HTR-8/SVneo (cell line): ENCODE data around the gene LRRC55.

Source experiments
- DNase-seq: peaks from one replicate; pipeline ENCODE4 v3.0.0; 2011; ENCODE audit warnings: low spot score, mixed read lengths; ENCODE audit not compliant: insufficient read length
- FAIRE-seq: peaks from 2 replicates; lab custom pipeline; 2011; peaks lifted over from hg19 to GRCh38; lab: Jason Lieb, UNC

Gene LRRC55

DNA sequence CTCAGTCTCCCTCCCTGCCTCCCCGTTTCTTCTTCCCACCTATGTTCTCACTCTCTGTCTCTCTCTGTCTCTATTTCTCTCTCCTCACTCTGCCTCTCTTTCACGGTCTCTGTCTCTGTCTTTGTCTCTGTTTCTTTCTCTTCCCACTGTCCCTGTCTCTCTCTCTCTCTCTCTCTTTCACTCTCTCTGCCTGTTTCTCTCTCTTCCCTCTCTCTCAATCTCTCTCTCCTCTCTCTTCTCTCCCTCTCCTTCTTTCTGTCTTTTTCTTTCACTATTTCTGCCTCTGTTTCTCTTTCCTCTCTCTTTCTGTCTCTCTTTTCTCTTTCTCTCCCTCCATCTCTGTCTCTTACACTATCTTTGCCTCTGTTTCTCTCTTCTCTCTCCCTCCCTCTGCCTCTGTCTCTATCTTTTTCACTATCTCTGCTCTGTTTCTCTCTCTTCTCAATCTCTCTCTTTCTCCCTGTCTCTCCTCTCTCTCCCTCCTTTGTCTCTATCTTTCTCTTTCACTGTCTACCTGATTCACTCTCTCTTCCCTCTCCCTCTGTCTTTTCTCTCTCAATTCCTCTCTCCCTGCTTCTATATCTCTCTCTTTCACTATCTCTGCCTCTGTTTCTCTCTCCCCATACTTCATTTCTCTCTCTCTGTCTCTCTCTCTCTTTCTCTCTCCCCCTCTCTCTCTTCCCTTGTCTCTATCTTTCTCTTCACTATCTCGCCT lies 49.9 kb downstream of the LRRC55 start:
- DNase-seq: no peak
- FAIRE-seq: no peak

GRCh38 chr11:57233702-57234101 lies 51.9 kb downstream of the LRRC55 start:
- FAIRE-seq: no peak
- DNase-seq: no peak

- DNase-seq (no peak), FAIRE-seq (no peak)
Observed at GRCh38 chr11:57235761-57236703, 54.3 kb downstream of the LRRC55 start.

DNA sequence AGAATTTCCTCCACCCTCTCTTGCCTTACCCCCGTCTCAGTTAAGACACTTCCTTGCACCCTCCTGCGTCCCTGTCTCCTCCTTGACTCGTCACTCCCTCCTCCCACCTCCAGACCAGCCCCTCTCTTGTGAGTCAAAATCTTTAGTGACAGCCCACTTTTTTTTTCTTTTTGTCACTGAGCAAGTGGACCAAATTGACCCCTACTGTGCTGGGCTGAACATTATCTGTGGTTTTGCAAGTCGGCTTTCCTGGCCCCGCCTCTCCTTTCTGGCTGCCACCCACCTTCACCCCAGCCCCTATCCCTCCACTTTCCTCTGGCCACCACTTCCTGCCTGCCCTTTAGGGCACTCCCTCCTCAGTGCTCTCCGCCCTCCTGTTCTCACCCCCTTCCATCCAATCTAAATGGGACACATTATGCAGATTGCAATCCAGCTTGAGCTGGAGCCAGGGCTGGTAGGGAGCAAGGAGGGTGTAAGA lies 55.5 kb downstream of the LRRC55 start, which contains the start of gene APLNR:
Gene APLNR, minus strand, starts transcription at position 47 of the 478 bp plus-strand sequence. CDS start 246 bp downstream, outside the sequence.
- DNase-seq: no peak
- FAIRE-seq: no peak

DNA sequence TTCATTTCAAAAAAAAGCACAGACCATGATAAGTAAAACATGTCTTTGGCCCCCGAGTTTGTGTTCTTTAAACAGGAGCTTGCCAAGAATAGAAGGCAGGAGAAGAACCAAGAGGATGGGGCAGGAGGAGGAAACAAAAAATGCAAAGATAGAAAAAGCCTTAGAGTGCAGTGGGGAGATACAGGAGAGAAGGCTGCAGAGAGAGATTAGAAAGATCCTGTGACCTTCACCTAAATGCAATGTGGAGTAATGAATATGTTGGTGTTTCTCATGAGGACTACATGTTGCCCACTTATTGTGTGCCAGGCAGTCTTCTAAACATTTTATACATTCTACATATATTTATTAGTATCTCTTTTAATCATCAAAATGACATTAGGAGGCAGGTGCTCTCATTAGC lies 57.6 kb downstream of the LRRC55 start:
- FAIRE-seq: no peak
- no peak for DNase-seq

GRCh38 chr11:57240007-57240406 lies 58.3 kb downstream of the LRRC55 start:
- DNase-seq (no peak), FAIRE-seq (no peak)

DNA sequence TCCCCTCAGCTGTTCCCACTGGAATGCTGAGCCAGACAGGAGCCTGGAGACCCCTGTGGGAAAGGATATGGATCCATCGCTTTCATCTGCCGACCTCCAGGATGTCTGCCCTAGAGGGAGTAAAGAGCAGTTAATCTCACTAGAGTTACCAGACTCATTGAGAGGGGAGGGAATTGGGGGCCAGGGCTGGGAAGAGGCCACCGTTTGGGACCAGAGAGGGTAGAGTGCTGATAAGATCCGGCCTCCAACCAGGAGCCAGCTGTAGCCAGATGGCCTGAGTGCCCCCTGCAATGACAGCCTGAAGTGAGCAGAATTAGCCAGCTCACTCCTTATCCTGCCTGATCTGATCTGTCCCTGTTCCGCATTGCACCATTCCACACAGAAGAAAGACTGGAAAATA lies 59.0 kb downstream of the LRRC55 start:
- FAIRE-seq (no peak), DNase-seq (no peak)
